ENCODE measurements around the gene ARHGEF12. TPM values are rescaled to one million over a fixed set of nuclear protein-coding genes. Genes with fewer than 3 reads are reported as not detected.

ARHGEF12 gene
- total RNA-seq, 1 experiment from 2014 or later = 41.0 TPM

DNA sequence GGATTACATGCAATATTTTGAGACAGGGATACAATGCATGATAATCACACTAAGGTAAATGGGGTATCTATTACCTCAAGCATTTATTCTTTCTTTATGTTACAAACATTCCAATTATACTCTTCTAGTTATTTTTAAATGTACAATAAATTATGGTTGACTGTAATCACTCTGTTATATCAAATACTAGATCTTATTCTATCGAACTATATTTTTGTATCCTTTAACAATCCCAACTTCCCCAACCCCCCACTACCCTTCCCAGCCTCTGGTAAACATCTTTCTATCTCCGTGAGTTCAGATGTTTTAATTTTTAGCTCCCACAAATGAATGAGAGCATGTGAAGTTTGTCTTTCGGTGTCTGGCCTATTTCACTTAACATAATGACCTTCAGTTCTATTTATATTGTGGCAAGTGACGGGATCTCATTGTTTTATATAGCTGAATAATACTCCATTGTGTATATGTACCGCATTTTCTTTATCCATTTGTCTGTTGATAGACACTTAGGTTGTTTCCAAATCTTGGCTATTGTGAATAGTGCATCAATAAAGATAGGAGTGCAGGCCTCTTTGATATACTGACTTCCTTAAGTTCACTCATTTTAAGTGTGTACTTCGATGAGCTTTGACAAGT lies 40.5 kb downstream of the ARHGEF12 start:
- H3K4me1 ChIP-seq (ENCODE audit: insufficient read depth, low read length) = peaks cover 14% of the 10 kb centered on the region
- TF ChIP-seq CTCF (conservative IDR thresholded peaks at IDR 0.05; ENCODE audit: low read depth, low read length) (no peak), EZH2 (IDR thresholded peaks at IDR 0.05; ENCODE audit: low read length, unreplicated experiment) (no peak), EZH2phosphoT487 (IDR thresholded peaks at IDR 0.05; ENCODE audit: borderline replicate concordance, low read length) (no peak)
- POLR2A ChIA-PET (ENCODE audit: unreplicated experiment) = interaction anchor here (0.6 kb wide), 1 partner anchor 30 kb away, joined by 7 read pairs; no protein-coding TSS in a partner anchor
- no peak overlapping the region for H3K4me3 ChIP-seq (ENCODE audit: low read length)
- H3K27me3 ChIP-seq (ENCODE audit: low read length) = no peaks in the 10 kb centered on the region
- H3K9ac ChIP-seq (ENCODE audit: low read length) = no peak overlapping the region
- H3K9me2 ChIP-seq (replicated peaks; ENCODE audit: low read length) = no peaks in the 10 kb centered on the region
- BruUV-seq (replicated peaks) = no TSS peak
- CTCF ChIA-PET = no interaction called here
- H3K79me2 ChIP-seq (ENCODE audit: low read length) = peaks cover 87% of the 10 kb centered on the region
- no peak overlapping the region for H2AFZ ChIP-seq (ENCODE audit: low read length)
- no peaks in the 10 kb centered on the region for H3K9me3 ChIP-seq (ENCODE audit: low read length)
- no peaks in the 10 kb centered on the region for H3K36me3 ChIP-seq (ENCODE audit: low read depth, low read length)
- no peak for DNase-seq
- intact Hi-C loops (cut with micrococcal nuclease) = no loop called here
- H3F3A ChIP-seq (ENCODE audit: low read length, unreplicated experiment) = no peaks in the 10 kb centered on the region
- no peak overlapping the region for H3K27ac ChIP-seq (ENCODE audit: low read length)
- ATAC-seq = no peak
- H3K4me2 ChIP-seq (ENCODE audit: low read length) = no peak overlapping the region
- 0 out of 2 replicates have a peak, but pooled peaks cover 5% of the 10 kb centered on the region for H4K20me1 ChIP-seq (ENCODE audit: low read length)

DNA sequence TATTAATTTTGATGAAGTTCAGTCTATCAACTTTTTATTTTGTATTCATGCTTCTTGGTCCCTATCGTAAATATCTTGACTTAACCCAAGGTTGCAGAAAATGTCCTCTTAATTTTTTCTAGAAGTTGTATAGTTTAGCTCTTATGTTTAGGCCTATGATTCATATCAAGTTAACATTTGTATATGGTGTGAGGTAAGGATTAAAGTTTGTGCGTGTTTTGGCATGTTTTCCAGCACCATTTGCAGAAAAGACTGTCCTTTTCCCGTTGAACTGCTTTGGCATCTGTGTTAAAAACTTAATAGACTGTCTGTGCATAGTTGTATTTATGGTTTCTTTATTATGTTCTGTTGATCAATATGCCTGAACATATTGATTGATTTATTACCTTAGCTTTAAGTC lies 42.3 kb downstream of the ARHGEF12 start:
- Histone ChIP-seq H3K9me3 (ENCODE audit: low read length) (no peaks in the 10 kb centered on the region), H4K20me1 (ENCODE audit: low read length) (0 out of 2 replicates have a peak, but pooled peaks cover 5% of the 10 kb centered on the region), H3K27ac (ENCODE audit: low read length) (no peak overlapping the region), H3K79me2 (ENCODE audit: low read length) (peaks cover 88% of the 10 kb centered on the region), H3K4me3 (ENCODE audit: low read length) (no peak overlapping the region), H3F3A (ENCODE audit: low read length, unreplicated experiment) (no peaks in the 10 kb centered on the region), H3K27me3 (ENCODE audit: low read length) (no peaks in the 10 kb centered on the region), H3K36me3 (ENCODE audit: low read depth, low read length) (no peaks in the 10 kb centered on the region), H2AFZ (ENCODE audit: low read length) (no peak overlapping the region), H3K9me2 (replicated peaks; ENCODE audit: low read length) (no peaks in the 10 kb centered on the region), H3K9ac (ENCODE audit: low read length) (no peak overlapping the region), H3K4me2 (ENCODE audit: low read length) (no peak overlapping the region), H3K4me1 (ENCODE audit: insufficient read depth, low read length) (peaks cover 23% of the 10 kb centered on the region)
- intact Hi-C loops (cut with micrococcal nuclease) = no loop called here
- ChIA-PET CTCF (no interaction called here), POLR2A (ENCODE audit: unreplicated experiment) (no interaction called here)
- no peak for DNase-seq
- BruUV-seq (replicated peaks) = no TSS peak
- TF ChIP-seq CTCF (conservative IDR thresholded peaks at IDR 0.05; ENCODE audit: low read depth, low read length) (no peak), EZH2phosphoT487 (IDR thresholded peaks at IDR 0.05; ENCODE audit: borderline replicate concordance, low read length) (no peak), EZH2 (IDR thresholded peaks at IDR 0.05; ENCODE audit: low read length, unreplicated experiment) (no peak)
- ATAC-seq = no peak

DNA sequence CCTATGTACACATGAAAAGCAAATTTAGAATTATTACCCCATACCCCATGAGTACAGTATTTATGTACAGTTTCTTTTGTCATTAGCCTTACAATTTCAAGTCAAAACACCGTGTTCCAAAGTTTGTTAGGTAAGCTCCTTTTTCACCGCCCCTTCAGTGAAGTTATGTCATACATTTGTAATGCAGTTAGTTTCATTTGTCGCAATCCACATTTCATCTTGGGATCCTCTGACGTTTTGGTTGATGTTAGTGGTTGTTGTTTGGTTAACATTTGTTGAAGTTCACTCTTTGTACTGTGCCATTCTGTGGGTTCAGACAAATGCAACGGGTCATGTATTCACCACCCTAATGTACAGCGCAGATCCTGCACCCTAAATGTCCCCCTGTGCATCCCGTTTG lies 45.2 kb downstream of the ARHGEF12 start:
- POLR2A ChIA-PET (ENCODE audit: unreplicated experiment) = no interaction called here
- ATAC-seq (no peak), DNase-seq (no peak)

More for the DNA sequence above, 45.2 kb downstream of the ARHGEF12 start:
- no peak overlapping the region for H3K9ac ChIP-seq (ENCODE audit: low read length)
- H3K79me2 ChIP-seq (ENCODE audit: low read length) = peaks cover 97% of the 10 kb centered on the region
- no peaks in the 10 kb centered on the region for H3K36me3 ChIP-seq (ENCODE audit: low read depth, low read length)
- intact Hi-C loops (cut with micrococcal nuclease) = loop anchor here (5.0 kb wide), 1 partner anchor 44 kb away; the partner anchor contains the start of gene ARHGEF12
- H3K9me3 ChIP-seq (ENCODE audit: low read length) = no peaks in the 10 kb centered on the region
- no peak overlapping the region for H2AFZ ChIP-seq (ENCODE audit: low read length)
- no peak for TF ChIP-seq EZH2 (IDR thresholded peaks at IDR 0.05; ENCODE audit: low read length, unreplicated experiment)
- no peak for TF ChIP-seq EZH2phosphoT487 (IDR thresholded peaks at IDR 0.05; ENCODE audit: borderline replicate concordance, low read length)
- no peak for TF ChIP-seq CTCF (conservative IDR thresholded peaks at IDR 0.05; ENCODE audit: low read depth, low read length)
- no peak overlapping the region for H3K27ac ChIP-seq (ENCODE audit: low read length)
- CTCF ChIA-PET = no interaction called here
- no peak overlapping the region for H3K4me3 ChIP-seq (ENCODE audit: low read length)
- H3K4me1 ChIP-seq (ENCODE audit: insufficient read depth, low read length) = peaks cover 13% of the 10 kb centered on the region
- no peaks in the 10 kb centered on the region for H3K27me3 ChIP-seq (ENCODE audit: low read length)
- 0 out of 2 replicates have a peak, but pooled peaks cover 5% of the 10 kb centered on the region for H4K20me1 ChIP-seq (ENCODE audit: low read length)
- 0 out of 2 replicates have a peak overlapping the region, but pooled peaks have one; percentile 47 for H3K4me2 ChIP-seq (ENCODE audit: low read length)
- no TSS peak for BruUV-seq (replicated peaks)
- no peaks in the 10 kb centered on the region for H3F3A ChIP-seq (ENCODE audit: low read length, unreplicated experiment)
- no peaks in the 10 kb centered on the region for H3K9me2 ChIP-seq (replicated peaks; ENCODE audit: low read length)
